Adrenal gland (tissue), 12 donors: ENCODE results near the gene KCNJ9. TPM values are rescaled to one million over a fixed set of nuclear protein-coding genes. Genes with fewer than 3 reads are reported as not detected.

Experiments used
- DNase-seq, 7 donors: peaks; one replicate each; pipeline ENCODE4 v3.0.0-alpha.2; 2019 to 2020
- H3K27ac ChIP-seq, 5 donors: fragments of 200-600 bp; sonication (generic) in 4 of 5; 1 replicate in 3 of 5; 2 replicates in 2 of 5; pipeline versions ENCODE4 v1.5.1 to v1.8.0; 2016 to 2020; ENCODE audit warnings: mild to moderate bottlenecking in 1 of 5
- H3K27me3 ChIP-seq: fragments of 200-600 bp; 2 replicates; pipeline ENCODE4 v1.8.0; 2021
- H3K36me3 ChIP-seq, 2 donors: fragments of 200-600 bp; replicated peaks in 1 of 2; 1 replicate in 1 of 2; 2 replicates in 1 of 2; pipeline versions ENCODE4 v1.5.1 to v1.8.0; 2018 to 2022
- H3K4me1 ChIP-seq, 2 donors: fragments of 200-600 bp; replicated peaks in 1 of 2; 1 replicate in 1 of 2; 2 replicates in 1 of 2; pipeline versions ENCODE4 v1.5.1 to v1.8.0; 2018 to 2021
- H3K4me3 ChIP-seq, 4 donors: fragments of 200-600 bp; sonication (generic) in 3 of 4; one replicate each; pipeline ENCODE4 v1.5.1; 2016 to 2018
- H3K9me3 ChIP-seq, 3 donors: fragments of 200-600 bp; sonication (generic) in 1 of 3; replicated peaks in 1 of 3; 1 replicate in 2 of 3; 2 replicates in 1 of 3; pipeline versions ENCODE4 v1.5.1 to v1.8.0; 2016 to 2021
- POLR2A ChIP-seq, 2 donors: fragments of 450-650 bp; IDR thresholded peaks; one replicate each; pipeline ENCODE4 v1.6.1; 2017; ENCODE audit warnings: antibody characterized with exemption in 2 of 2, mild to moderate bottlenecking in 2 of 2, moderate library complexity in 1 of 2
- WGBS, 4 donors: extraction: QIAGEN DNeasy Blood & Tissue Kit in 2 of 4; methylation state at CpG; one replicate each; pipeline versions ENCODE4 v1.1.5 to v1.1.7; 2013 to 2017; 5-methylcytosine and 5-hydroxymethylcytosine counted together
- intact Hi-C, 2 donors: fragments of 100-400 bp; cut with DNase I; formaldehyde crosslinking; loops; one replicate each; pipeline versions ENCODE4 v1.14.1 to v1.15.0; 2022 to 2023
- polyA plus RNA-seq, 3 donors: library from polyadenylated mRNA; stranded (reverse); fragments of 200-250 nt in 2 of 3; fragments of 350-450 nt in 1 of 3; fragmentation: Illumina TruSeq in 1 of 3; extraction: RNeasy Lipid Tissue Mini Kit (QIAGEN cat#74804) in 1 of 3; gene quantifications; one replicate each; pipeline ENCODE4 v1.2.3, GENCODE V29; 2013 to 2014
- total RNA-seq, 9 donors: library from RNA; depleted of rRNA in 4 of 9; stranded (reverse); fragments of >200 nt in 4 of 9; fragments of 120-200 nt in 1 of 9; fragmentation: NEBNext Ultra II Directional in 1 of 9; extraction: Animal tissue kit (Norgen Biotek cat#: 25700) in 1 of 9; gene quantifications; one replicate each; pipeline versions ENCODE4 v1.1.0 to v1.2.4, GENCODE V29; 2013 to 2023
- TF ChIP-seq, protein P1 (sequence below), 6 experiments: fragments of 450-650 bp in 4 of 6; fragments of 200-600 bp in 2 of 6; sonication (generic) in 1 of 6; IDR thresholded peaks; 1 replicate in 5 of 6; 2 replicates in 1 of 6; pipeline versions ENCODE4 v1.5.1 to v1.8.0; 2016 to 2021; ENCODE audit warnings: antibody characterized with exemption in 6 of 6, mild to moderate bottlenecking in 2 of 6, moderate library complexity in 1 of 6
- donor health status: healthy with polysubstance abuse.
- donor health status: Bipolar disorder and iron deficiency.
- donor health status: DM: yes; HTN: yes; CAD: no.
- donor health status: DM: no; HTN: no; CAD: no.
- donor health status: DM: no; HTN: no; CAD: no.
- donor health status: DM: yes; HTN: yes; CAD: no.

The KCNJ9 gene
- total and polyA plus RNA-seq, 12 donors, result 0.14 to 1.1 (median 0.22) TPM; not detected in 6

- Histone ChIP-seq H3K4me3 (no peak overlapping the region), H3K27ac (no peak overlapping the region), H3K9me3 (no peaks in the 10 kb centered on the region), H3K4me1 (peaks cover 0 to 18% of the 10 kb centered on the region in 2 donors), H3K36me3 (peaks cover 0 to 18% of the 10 kb centered on the region in 2 donors), H3K27me3 (no peaks in the 10 kb centered on the region)
- TF ChIP-seq, protein P1, sequence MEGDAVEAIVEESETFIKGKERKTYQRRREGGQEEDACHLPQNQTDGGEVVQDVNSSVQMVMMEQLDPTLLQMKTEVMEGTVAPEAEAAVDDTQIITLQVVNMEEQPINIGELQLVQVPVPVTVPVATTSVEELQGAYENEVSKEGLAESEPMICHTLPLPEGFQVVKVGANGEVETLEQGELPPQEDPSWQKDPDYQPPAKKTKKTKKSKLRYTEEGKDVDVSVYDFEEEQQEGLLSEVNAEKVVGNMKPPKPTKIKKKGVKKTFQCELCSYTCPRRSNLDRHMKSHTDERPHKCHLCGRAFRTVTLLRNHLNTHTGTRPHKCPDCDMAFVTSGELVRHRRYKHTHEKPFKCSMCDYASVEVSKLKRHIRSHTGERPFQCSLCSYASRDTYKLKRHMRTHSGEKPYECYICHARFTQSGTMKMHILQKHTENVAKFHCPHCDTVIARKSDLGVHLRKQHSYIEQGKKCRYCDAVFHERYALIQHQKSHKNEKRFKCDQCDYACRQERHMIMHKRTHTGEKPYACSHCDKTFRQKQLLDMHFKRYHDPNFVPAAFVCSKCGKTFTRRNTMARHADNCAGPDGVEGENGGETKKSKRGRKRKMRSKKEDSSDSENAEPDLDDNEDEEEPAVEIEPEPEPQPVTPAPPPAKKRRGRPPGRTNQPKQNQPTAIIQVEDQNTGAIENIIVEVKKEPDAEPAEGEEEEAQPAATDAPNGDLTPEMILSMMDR (IDR thresholded peaks at IDR 0.05), result no peak
- no peak for TF ChIP-seq POLR2A (IDR thresholded peaks at IDR 0.05)
- DNase-seq, result no peak
- WGBS, 4 donors, result 67 to 90% (median 86%) methylated on average over 1 to 9 of the region's 9 CpGs
- intact Hi-C loops, result loop anchor here (5.0 to 10.0 kb wide), 2 partner anchors 148 to 279 kb away; partner anchors contain the start of gene IGSF9 (in 1 of the 2)
Observed at GRCh38 chr1:160093069-160093395, 11.7 kb downstream of the KCNJ9 start.

- 88 to 92% (median 91%) methylated on average over 8 to 21 of the region's 21 CpGs for WGBS, 4 donors
- Histone ChIP-seq H3K27ac (no peak overlapping the region), H3K9me3 (no peaks in the 10 kb centered on the region), H3K36me3 (peaks cover 0 to 18% of the 10 kb centered on the region in 2 donors), H3K4me3 (no peak overlapping the region), H3K4me1 (peaks cover 0 to 18% of the 10 kb centered on the region in 2 donors), H3K27me3 (no peaks in the 10 kb centered on the region)
- no peak for TF ChIP-seq POLR2A (IDR thresholded peaks at IDR 0.05)
- TF ChIP-seq, protein P1 (IDR thresholded peaks at IDR 0.05), result no peak
- no peak for DNase-seq
- intact Hi-C loops, result loop anchor here (5.0 to 10.0 kb wide), 2 partner anchors 149 to 279 kb away; partner anchors contain the start of gene IGSF9 (in 1 of the 2)
Observed at GRCh38 chr1:160093624-160094290, 12.4 kb downstream of the KCNJ9 start.

GRCh38 chr1:160094291-160094625 lies 12.9 kb downstream of the KCNJ9 start:
- no peaks in the 10 kb centered on the region for H3K27me3 ChIP-seq
- TF ChIP-seq POLR2A (IDR thresholded peaks at IDR 0.05), result no peak
- TF ChIP-seq, protein P1 (IDR thresholded peaks at IDR 0.05), result no peak
- no peak for DNase-seq
- H3K36me3 ChIP-seq, result peaks cover 0 to 18% of the 10 kb centered on the region in 2 donors
- H3K27ac ChIP-seq, result no peak overlapping the region
- WGBS, 4 donors, result 88 to 93% (median 91%) methylated on average over 4 of the region's 4 CpGs
- H3K9me3 ChIP-seq, result no peaks in the 10 kb centered on the region
- intact Hi-C loops, result loop anchor here (5.0 to 10.0 kb wide), 2 partner anchors 149 to 278 kb away; partner anchors contain the start of gene IGSF9 (in 1 of the 2)
- no peak overlapping the region for H3K4me3 ChIP-seq
- peaks cover 1 to 18% of the 10 kb centered on the region in 2 donors for H3K4me1 ChIP-seq

GRCh38 chr1:160094806-160095205 lies 13.5 kb downstream of the KCNJ9 start:
- TF ChIP-seq, protein P1 (IDR thresholded peaks at IDR 0.05), result no peak
- no peak for TF ChIP-seq POLR2A (IDR thresholded peaks at IDR 0.05)
- no peaks in the 10 kb centered on the region for H3K9me3 ChIP-seq
- DNase-seq, result no peak
- H3K36me3 ChIP-seq, result peaks cover 0 to 18% of the 10 kb centered on the region in 2 donors
- peaks cover 3 to 18% of the 10 kb centered on the region in 2 donors for H3K4me1 ChIP-seq
- H3K27ac ChIP-seq, result no peak overlapping the region
- intact Hi-C loops, result loop anchor here (5.0 to 10.0 kb wide), 2 partner anchors 150 to 277 kb away; partner anchors contain the start of gene IGSF9 (in 1 of the 2)
- no peak overlapping the region for H3K4me3 ChIP-seq
- 79 to 95% (median 92%) methylated on average over 5 to 14 of the region's 14 CpGs for WGBS, 4 donors
- H3K27me3 ChIP-seq, result no peaks in the 10 kb centered on the region
